B cell (primary cell): ENCODE data around the gene IL13RA2. TPM values are rescaled to one million over a fixed set of nuclear protein-coding genes. Genes with fewer than 3 reads are reported as not detected.

Experiments used
- ATAC-seq: fragments of 200-7000 bp; cut with Tn5 transposase; one replicate; pipeline ENCODE4 v1.10.0; 2021; ENCODE audit warnings: low read depth, mild to moderate bottlenecking, moderate number of reproducible peaks, moderate library complexity
- CTCF ChIA-PET: fragments of 350-600 bp; sonication (Branson Sonifier 250); formaldehyde crosslinking; loops from one replicate; lab custom pipeline; 2021; ENCODE audit warnings: antibody characterized with exemption, inconsistent platforms; lab: Charles Lee
- POLR2A ChIA-PET: fragments of 350-600 bp; sonication (Branson Sonifier 250); formaldehyde crosslinking; loops from one replicate; lab custom pipeline; 2021; ENCODE audit warnings: antibody characterized with exemption; lab: Charles Lee
- DNase-seq: peaks from one replicate; pipeline ENCODE4 v3.0.0; 2013
- H2AFZ ChIP-seq: 2 replicates; pipeline ENCODE4 v1.6.1; 2012; ENCODE audit warnings: mild to moderate bottlenecking, low read depth, low read length; ENCODE audit not compliant: insufficient read depth, poor library complexity, severe bottlenecking
- H3K27ac ChIP-seq, 2 donors: 1 replicate in 1 of 2; 2 replicates in 1 of 2; pipeline ENCODE4 v1.5.1; 2012 to 2013; ENCODE audit warnings: low read length in 2 of 2, mild to moderate bottlenecking in 2 of 2, moderate library complexity in 1 of 2
- H3K27me3 ChIP-seq, 4 experiments: fragments of 200-600 bp in 1 of 4; sonication (generic) in 1 of 4; replicated peaks in 1 of 4; 1 replicate in 2 of 4; 2 replicates in 2 of 4; pipeline versions ENCODE4 v1.6.1 to v1.7.0; 2013 to 2016; ENCODE audit warnings: low read length in 3 of 4, mild to moderate bottlenecking in 2 of 4, mixed read lengths in 1 of 4, moderate library complexity in 1 of 4; ENCODE audit not compliant: insufficient read depth in 4 of 4, control insufficient read depth in 3 of 4; ENCODE audit errors: control extremely low read depth in 1 of 4
- H3K36me3 ChIP-seq, 2 experiments: replicated peaks in 1 of 2; 1 replicate in 1 of 2; 2 replicates in 1 of 2; pipeline versions ENCODE4 v1.6.1 to v1.7.1; 2013; ENCODE audit warnings: low read length in 1 of 2; ENCODE audit not compliant: insufficient read depth in 2 of 2, control insufficient read depth in 1 of 2; ENCODE audit errors: control extremely low read depth in 1 of 2, extremely low read depth in 1 of 2
- H3K4me1 ChIP-seq, 2 donors: fragments of 200-600 bp in 1 of 2; sonication (generic) in 1 of 2; 1 replicate in 1 of 2; 2 replicates in 1 of 2; pipeline versions ENCODE4 v1.5.1 to v1.6.1; 2013 to 2017; ENCODE audit warnings: low read length in 2 of 2; ENCODE audit not compliant: control insufficient read depth in 2 of 2, insufficient read depth in 2 of 2
- H3K4me2 ChIP-seq: replicated peaks from 2 replicates; pipeline ENCODE3; 2012; ENCODE audit warnings: mild to moderate bottlenecking, low read depth, low read length; ENCODE audit not compliant: poor library complexity, severe bottlenecking
- H3K4me3 ChIP-seq, 5 experiments: fragments of 200-600 bp in 1 of 5; sonication (generic) in 1 of 5; 1 replicate in 3 of 5; 2 replicates in 2 of 5; pipeline versions ENCODE4 v1.5.1 to v1.7.0; 2011 to 2016; ENCODE audit warnings: low read length in 4 of 5, mild to moderate bottlenecking in 4 of 5, low read depth in 2 of 5, control low read depth in 1 of 5, moderate library complexity in 1 of 5; ENCODE audit not compliant: insufficient read depth in 1 of 5; ENCODE audit errors: control extremely low read depth in 1 of 5, extremely low read depth in 1 of 5
- H3K79me2 ChIP-seq: fragments of 200-600 bp; sonication (generic); one replicate; pipeline ENCODE4 v1.6.0; 2016; ENCODE audit warnings: low read length; ENCODE audit not compliant: control insufficient read depth, insufficient read depth
- H3K9ac ChIP-seq: fragments of 200-600 bp; sonication (generic); 2 replicates; pipeline ENCODE4 v1.6.1; 2017; ENCODE audit warnings: mild to moderate bottlenecking, low read length, moderate library complexity
- H3K9me3 ChIP-seq, 3 donors: one replicate each; pipeline versions ENCODE4 v1.6.1 to v1.7.1; 2013; ENCODE audit warnings: low read length in 2 of 3; ENCODE audit not compliant: control insufficient read depth in 2 of 3, insufficient read depth in 1 of 3; ENCODE audit errors: control extremely low read depth in 1 of 3
- H4K20me1 ChIP-seq: 2 replicates; pipeline ENCODE4 v1.6.0; 2012; ENCODE audit warnings: mild to moderate bottlenecking, low read length; ENCODE audit not compliant: insufficient read depth, control insufficient read depth, poor library complexity, severe bottlenecking
- H3K27ac Mint-ChIP-seq: one replicate; pipeline ENCODE4 v1.8.0; 2021; ENCODE audit warnings: mixed read lengths
- H3K27me3 Mint-ChIP-seq: one replicate; pipeline ENCODE4 v1.8.0; 2021; ENCODE audit warnings: mixed read lengths
- H3K4me1 Mint-ChIP-seq: one replicate; pipeline ENCODE4 v1.8.0; 2021; ENCODE audit warnings: mixed read lengths
- H3K4me3 Mint-ChIP-seq: one replicate; pipeline ENCODE4 v1.8.0; 2021; ENCODE audit warnings: mixed read lengths
- H3K9me3 Mint-ChIP-seq: one replicate; pipeline ENCODE4 v1.8.0; 2022; ENCODE audit warnings: mixed read lengths; ENCODE audit not compliant: insufficient read depth
- EZH2 ChIP-seq: IDR thresholded peaks from 2 replicates; pipeline ENCODE4 v1.6.1; 2012; ENCODE audit warnings: borderline replicate concordance, low read depth, mild to moderate bottlenecking, moderate library complexity, low read length; ENCODE audit not compliant: insufficient read depth, poor library complexity, severe bottlenecking
- WGBS: methylation state at CpG from one replicate; pipeline ENCODE4 v1.1.5; 2013; ENCODE audit warnings: missing lambda C conversion rate; ENCODE audit not compliant: insufficient coverage; 5-methylcytosine and 5-hydroxymethylcytosine counted together
- intact Hi-C: fragments of 100-400 bp; cut with micrococcal nuclease; formaldehyde crosslinking; loops from one replicate; pipeline ENCODE4 v1.10.0; 2022
- polyA plus RNA-seq: library from polyadenylated mRNA; depleted of rRNA; stranded (reverse); fragments of >200 nt; gene quantifications from 2 replicates; pipeline ENCODE4 v1.2.3, GENCODE V29; 2012
- total RNA-seq, 2 donors: library from RNA; stranded (reverse); fragments of 120-200 nt in 1 of 2; gene quantifications; 1 replicate in 1 of 2; 2 replicates in 1 of 2; pipeline versions ENCODE4 v1.2.3 to v1.2.4, GENCODE V29; 2013 to 2022
- TF ChIP-seq, protein P1 (sequence below): fragments of 200-600 bp; IDR thresholded peaks from one replicate; pipeline ENCODE4 v1.8.0; 2022; ENCODE audit warnings: antibody characterized with exemption, mild to moderate bottlenecking

The IL13RA2 gene
- total and polyA plus RNA-seq, 2 donors (not counting 1 experiment from before 2014, with no cell fraction given): not detected

DNA sequence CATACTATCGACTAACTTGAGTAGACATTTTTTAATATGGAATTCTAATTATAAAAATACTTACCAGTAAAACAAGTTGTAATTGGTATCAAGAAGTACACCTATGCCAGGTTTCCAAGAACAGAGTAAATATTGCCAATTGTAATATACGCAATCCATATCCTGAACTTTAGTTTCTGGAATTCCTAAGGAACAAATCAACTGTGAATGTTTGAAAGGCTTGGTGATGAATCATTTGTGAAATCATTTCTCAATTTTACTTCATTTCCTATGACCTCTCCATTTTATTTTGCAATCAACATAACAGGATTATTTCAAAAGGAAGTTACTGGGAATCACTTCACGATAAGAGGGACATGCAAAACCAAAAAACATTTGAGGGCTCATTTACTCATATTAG, 3.7 kb downstream of the IL13RA2 start:
- H3K27me3 ChIP-seq: no peaks in the 10 kb centered on the region
- Mint-ChIP-seq H3K9me3 (no peaks in the 10 kb centered on the region), H3K4me1 (no peaks in the 10 kb centered on the region), H3K4me3 (no peak overlapping the region), H3K27me3 (no peaks in the 10 kb centered on the region), H3K27ac (no peak overlapping the region)
- no peak overlapping the region for H2AFZ ChIP-seq
- H3K4me2 ChIP-seq: no peak overlapping the region
- no peak overlapping the region for H3K9ac ChIP-seq
- no peaks in the 10 kb centered on the region for H3K4me1 ChIP-seq
- POLR2A ChIA-PET: no interaction called here
- no peaks in the 10 kb centered on the region for H3K36me3 ChIP-seq
- TF ChIP-seq, protein P1, sequence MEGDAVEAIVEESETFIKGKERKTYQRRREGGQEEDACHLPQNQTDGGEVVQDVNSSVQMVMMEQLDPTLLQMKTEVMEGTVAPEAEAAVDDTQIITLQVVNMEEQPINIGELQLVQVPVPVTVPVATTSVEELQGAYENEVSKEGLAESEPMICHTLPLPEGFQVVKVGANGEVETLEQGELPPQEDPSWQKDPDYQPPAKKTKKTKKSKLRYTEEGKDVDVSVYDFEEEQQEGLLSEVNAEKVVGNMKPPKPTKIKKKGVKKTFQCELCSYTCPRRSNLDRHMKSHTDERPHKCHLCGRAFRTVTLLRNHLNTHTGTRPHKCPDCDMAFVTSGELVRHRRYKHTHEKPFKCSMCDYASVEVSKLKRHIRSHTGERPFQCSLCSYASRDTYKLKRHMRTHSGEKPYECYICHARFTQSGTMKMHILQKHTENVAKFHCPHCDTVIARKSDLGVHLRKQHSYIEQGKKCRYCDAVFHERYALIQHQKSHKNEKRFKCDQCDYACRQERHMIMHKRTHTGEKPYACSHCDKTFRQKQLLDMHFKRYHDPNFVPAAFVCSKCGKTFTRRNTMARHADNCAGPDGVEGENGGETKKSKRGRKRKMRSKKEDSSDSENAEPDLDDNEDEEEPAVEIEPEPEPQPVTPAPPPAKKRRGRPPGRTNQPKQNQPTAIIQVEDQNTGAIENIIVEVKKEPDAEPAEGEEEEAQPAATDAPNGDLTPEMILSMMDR: no peak
- TF ChIP-seq EZH2: no peak
- H3K9me3 ChIP-seq: no peaks in the 10 kb centered on the region
- DNase-seq (no peak), ATAC-seq (no peak)
- H4K20me1 ChIP-seq: no peaks in the 10 kb centered on the region
- intact Hi-C loops: no loop called here
- no peaks in the 10 kb centered on the region for H3K79me2 ChIP-seq
- H3K27ac ChIP-seq: no peak overlapping the region
- no CpG with 5 or more reads among the region's 3 CpGs for WGBS
- no peak overlapping the region for H3K4me3 ChIP-seq
- CTCF ChIA-PET: no interaction called here

DNA sequence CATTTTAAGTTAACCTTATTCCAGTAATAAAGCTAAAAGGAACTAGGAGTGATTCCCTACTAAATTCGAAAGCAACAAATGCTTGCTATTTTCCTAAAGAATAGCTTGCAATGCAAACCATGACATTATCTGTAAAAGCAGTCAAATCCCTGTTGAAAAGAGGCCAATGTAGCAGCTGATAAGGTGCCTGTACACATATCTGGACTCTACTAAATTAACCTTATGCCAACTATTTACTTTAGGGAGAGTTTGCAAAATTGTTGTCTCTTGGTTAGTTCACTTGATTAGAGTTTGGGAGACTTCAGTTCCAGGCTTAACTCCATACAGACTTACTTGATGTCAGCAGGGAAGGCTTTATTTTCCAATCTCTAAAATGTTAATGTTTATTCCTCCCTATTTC, 6.0 kb downstream of the IL13RA2 start:
- WGBS: no CpG with 5 or more reads among the region's 1 CpG
- ChIA-PET CTCF (no interaction called here), POLR2A (no interaction called here)
- ATAC-seq (no peak), DNase-seq (no peak)
- Histone ChIP-seq H3K79me2 (no peaks in the 10 kb centered on the region), H3K27me3 (no peaks in the 10 kb centered on the region), H3K36me3 (no peaks in the 10 kb centered on the region), H3K4me2 (no peak overlapping the region), H3K4me3 (no peak overlapping the region), H3K27ac (no peak overlapping the region), H2AFZ (no peak overlapping the region), H3K4me1 (no peaks in the 10 kb centered on the region), H3K9me3 (no peaks in the 10 kb centered on the region), H3K9ac (no peak overlapping the region), H4K20me1 (no peaks in the 10 kb centered on the region)
- Mint-ChIP-seq H3K27me3 (no peaks in the 10 kb centered on the region), H3K9me3 (no peaks in the 10 kb centered on the region), H3K4me3 (no peak overlapping the region), H3K4me1 (no peaks in the 10 kb centered on the region), H3K27ac (no peak overlapping the region)
- intact Hi-C loops: no loop called here
- no peak for TF ChIP-seq EZH2
- TF ChIP-seq, protein P1: no peak
